Smooth muscle cell (in vitro differentiated cells): ENCODE data around the gene HTR1E. TPM values are rescaled to one million over a fixed set of nuclear protein-coding genes. Genes with fewer than 3 reads are reported as not detected.

Experiments
- DNase-seq: peaks from one replicate; lab custom pipeline; 2025; ENCODE audit not compliant: unreplicated experiment; lab: John Stamatoyannopoulos, UW
- H2AFZ ChIP-seq: fragments of 200-600 bp; sonication (generic); 2 replicates; pipeline ENCODE4 v1.6.0; 2016; ENCODE audit warnings: antibody characterized with exemption, low read depth, mild to moderate bottlenecking
- H3F3A ChIP-seq: fragments of 200-600 bp; sonication (generic); 2 replicates; pipeline ENCODE4 v1.6.0; 2017; ENCODE audit warnings: antibody characterized with exemption, low read depth
- H3K27ac ChIP-seq: fragments of 200-600 bp; sonication (generic); 2 replicates; pipeline ENCODE4 v1.5.1; 2016; ENCODE audit warnings: low read depth, mild to moderate bottlenecking
- H3K27me3 ChIP-seq: fragments of 200-600 bp; sonication (generic); 2 replicates; pipeline ENCODE4 v1.6.1; 2016; ENCODE audit warnings: low read depth, mild to moderate bottlenecking
- H3K36me3 ChIP-seq: fragments of 200-600 bp; sonication (generic); 2 replicates; pipeline ENCODE4 v1.5.1; 2016; ENCODE audit warnings: low read depth
- H3K4me1 ChIP-seq: fragments of 200-600 bp; sonication (generic); 2 replicates; pipeline ENCODE4 v1.5.1; 2016; ENCODE audit warnings: low read depth
- H3K4me2 ChIP-seq: fragments of 200-600 bp; sonication (generic); 2 replicates; pipeline ENCODE4 v1.6.0; 2016; ENCODE audit warnings: mild to moderate bottlenecking
- H3K4me3 ChIP-seq: fragments of 200-600 bp; sonication (generic); 2 replicates; pipeline ENCODE4 v1.5.1; 2016; ENCODE audit warnings: mild to moderate bottlenecking
- H3K79me2 ChIP-seq: fragments of 200-600 bp; sonication (generic); 2 replicates; pipeline ENCODE4 v1.6.0; 2016; ENCODE audit warnings: low read depth, mild to moderate bottlenecking
- H3K9ac ChIP-seq: fragments of 200-600 bp; sonication (generic); 2 replicates; pipeline ENCODE4 v1.6.0; 2016; ENCODE audit warnings: low read depth
- H3K9me3 ChIP-seq: fragments of 200-600 bp; sonication (generic); replicated peaks from 2 replicates; pipeline ENCODE4 v1.5.1; 2016; ENCODE audit warnings: low read depth
- H4K20me1 ChIP-seq: fragments of 200-600 bp; sonication (generic); 2 replicates; pipeline ENCODE4 v1.6.0; 2016; ENCODE audit warnings: low read depth
- whole genome bisulfite sequencing: methylation state at CpG from one replicate; pipeline ENCODE4 v1.1.7; 2016; ENCODE audit warnings: low lambda C conversion rate; 5-methylcytosine and 5-hydroxymethylcytosine counted together
- polyA plus RNA-seq: library from polyadenylated mRNA; unstranded; fragments of >200 nt; fragmentation: Nextera tagmentation; extraction: Ambion mirVana; gene quantifications from 2 replicates; pipeline ENCODE4 v1.2.1, GENCODE V29; 2016
- total RNA-seq: library from RNA; depleted of rRNA; stranded (reverse); fragments of >200 nt; gene quantifications from 2 replicates; pipeline ENCODE4 v1.2.3, GENCODE V29; 2014
- TF ChIP-seq, protein P1 (sequence below): fragments of 200-600 bp; sonication (generic); IDR thresholded peaks from 2 replicates; pipeline ENCODE4 v1.5.1; 2017; ENCODE audit warnings: borderline replicate concordance, mild to moderate bottlenecking, antibody characterized with exemption; ENCODE audit not compliant: insufficient read depth, poor library complexity, severe bottlenecking

HTR1E gene
- total and polyA plus RNA-seq, 2 experiments from 2014 or later: 0.37 to 0.49 TPM

DNA sequence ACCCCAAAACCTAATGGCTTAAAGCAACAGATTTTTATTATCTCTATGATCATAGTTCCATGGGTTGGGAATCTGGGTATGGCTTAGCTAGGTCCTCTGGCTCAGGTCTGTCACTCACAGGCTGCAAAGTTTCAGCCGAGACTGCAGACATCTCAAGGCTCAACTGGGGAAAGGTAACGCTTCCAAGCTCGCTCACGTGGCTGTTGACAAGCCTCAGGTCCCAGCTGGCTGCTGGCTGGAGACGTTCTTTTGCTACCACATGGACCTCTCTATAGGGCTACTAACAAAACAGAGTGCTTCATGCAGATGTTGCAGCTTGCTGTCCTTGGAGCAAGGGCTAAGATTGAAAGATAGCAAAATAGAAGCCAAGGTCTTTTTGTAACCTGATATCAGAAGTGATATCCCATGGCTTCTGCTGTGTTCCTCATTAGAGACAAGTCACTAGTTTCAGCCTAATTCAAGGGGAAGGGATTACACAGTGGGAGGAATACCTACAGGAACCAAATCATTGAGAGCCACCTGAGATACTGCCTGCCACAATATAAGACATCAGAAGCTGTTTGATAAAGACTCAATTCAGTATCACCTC lies 6.6 kb downstream of the HTR1E start:
- TF ChIP-seq, protein P1, sequence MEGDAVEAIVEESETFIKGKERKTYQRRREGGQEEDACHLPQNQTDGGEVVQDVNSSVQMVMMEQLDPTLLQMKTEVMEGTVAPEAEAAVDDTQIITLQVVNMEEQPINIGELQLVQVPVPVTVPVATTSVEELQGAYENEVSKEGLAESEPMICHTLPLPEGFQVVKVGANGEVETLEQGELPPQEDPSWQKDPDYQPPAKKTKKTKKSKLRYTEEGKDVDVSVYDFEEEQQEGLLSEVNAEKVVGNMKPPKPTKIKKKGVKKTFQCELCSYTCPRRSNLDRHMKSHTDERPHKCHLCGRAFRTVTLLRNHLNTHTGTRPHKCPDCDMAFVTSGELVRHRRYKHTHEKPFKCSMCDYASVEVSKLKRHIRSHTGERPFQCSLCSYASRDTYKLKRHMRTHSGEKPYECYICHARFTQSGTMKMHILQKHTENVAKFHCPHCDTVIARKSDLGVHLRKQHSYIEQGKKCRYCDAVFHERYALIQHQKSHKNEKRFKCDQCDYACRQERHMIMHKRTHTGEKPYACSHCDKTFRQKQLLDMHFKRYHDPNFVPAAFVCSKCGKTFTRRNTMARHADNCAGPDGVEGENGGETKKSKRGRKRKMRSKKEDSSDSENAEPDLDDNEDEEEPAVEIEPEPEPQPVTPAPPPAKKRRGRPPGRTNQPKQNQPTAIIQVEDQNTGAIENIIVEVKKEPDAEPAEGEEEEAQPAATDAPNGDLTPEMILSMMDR: no peak
- Histone ChIP-seq H3K27ac (no peak overlapping the region), H3K36me3 (no peaks in the 10 kb centered on the region), H3K27me3 (no peaks in the 10 kb centered on the region), H3K79me2 (no peaks in the 10 kb centered on the region), H3F3A (no peaks in the 10 kb centered on the region), H3K9me3 (no peaks in the 10 kb centered on the region), H3K9ac (no peak overlapping the region), H2AFZ (no peak overlapping the region), H3K4me1 (no peaks in the 10 kb centered on the region), H3K4me2 (no peak overlapping the region), H4K20me1 (no peaks in the 10 kb centered on the region), H3K4me3 (no peak overlapping the region)
- WGBS: 75% methylated on average over 5 of the region's 5 CpGs
- DNase-seq: no peak

DNA sequence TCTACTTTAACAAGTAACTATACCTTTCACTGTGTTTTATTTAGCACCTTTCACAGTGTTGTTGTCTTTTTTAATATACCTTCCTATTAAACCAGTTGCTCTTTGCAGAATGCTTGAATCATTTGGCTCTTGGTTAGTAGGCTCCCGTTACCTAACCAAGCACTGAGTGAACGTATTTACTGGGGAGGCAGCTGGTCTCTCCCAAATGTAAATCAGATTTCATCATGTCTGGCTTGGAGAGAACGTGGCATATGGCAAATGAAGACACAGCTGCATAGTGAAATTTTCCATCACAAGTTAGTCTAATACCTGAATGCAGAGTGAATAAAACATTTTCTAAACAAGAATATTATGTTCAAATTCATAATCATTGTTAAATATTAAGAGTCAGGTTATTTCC lies 12.4 kb downstream of the HTR1E start:
- no peak overlapping the region for H2AFZ ChIP-seq
- no peak overlapping the region for H3K4me2 ChIP-seq
- H3K27me3 ChIP-seq: no peaks in the 10 kb centered on the region
- no peak overlapping the region for H3K27ac ChIP-seq
- H3F3A ChIP-seq: peaks cover 8% of the 10 kb centered on the region
- no peaks in the 10 kb centered on the region for H4K20me1 ChIP-seq
- no peaks in the 10 kb centered on the region for H3K9me3 ChIP-seq
- TF ChIP-seq, protein P1: no peak
- no peaks in the 10 kb centered on the region for H3K79me2 ChIP-seq
- H3K4me3 ChIP-seq: no peak overlapping the region
- H3K4me1 ChIP-seq: no peaks in the 10 kb centered on the region
- no peaks in the 10 kb centered on the region for H3K36me3 ChIP-seq
- WGBS: 60% methylated on average over 3 of the region's 3 CpGs
- no peak overlapping the region for H3K9ac ChIP-seq
- DNase-seq: no peak

DNA sequence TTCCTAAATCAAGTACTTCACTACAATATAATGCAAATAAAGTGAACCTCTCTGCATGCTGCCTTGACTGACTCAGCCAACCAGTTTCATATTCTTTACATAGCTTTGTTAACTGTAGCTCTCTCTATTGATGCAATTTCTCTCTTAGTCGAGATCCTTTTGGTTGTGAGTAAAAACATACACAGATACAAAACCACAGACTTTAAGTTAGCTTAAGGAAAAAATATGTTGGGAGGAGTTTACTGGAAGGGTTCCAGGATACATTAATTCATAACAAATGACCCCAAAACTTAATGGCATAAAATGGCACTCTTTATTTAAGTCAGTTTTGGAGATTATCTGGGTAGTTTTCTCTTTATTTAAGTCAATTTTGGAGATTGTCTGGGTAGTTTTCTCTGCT lies 15.7 kb downstream of the HTR1E start:
- TF ChIP-seq, protein P1: no peak
- Histone ChIP-seq H3K36me3 (no peaks in the 10 kb centered on the region), H3K4me2 (peak overlapping the region; percentile 71), H2AFZ (no peak overlapping the region), H3K27ac (peak overlapping the region; percentile 57), H4K20me1 (no peaks in the 10 kb centered on the region), H3K4me1 (no peaks in the 10 kb centered on the region), H3K79me2 (no peaks in the 10 kb centered on the region), H3K9me3 (no peaks in the 10 kb centered on the region), H3F3A (peaks cover 8% of the 10 kb centered on the region), H3K4me3 (no peak overlapping the region), H3K27me3 (no peaks in the 10 kb centered on the region), H3K9ac (no peak overlapping the region)
- WGBS: 0% methylated on average over 1 of the region's 1 CpG
- no peak for DNase-seq

DNA sequence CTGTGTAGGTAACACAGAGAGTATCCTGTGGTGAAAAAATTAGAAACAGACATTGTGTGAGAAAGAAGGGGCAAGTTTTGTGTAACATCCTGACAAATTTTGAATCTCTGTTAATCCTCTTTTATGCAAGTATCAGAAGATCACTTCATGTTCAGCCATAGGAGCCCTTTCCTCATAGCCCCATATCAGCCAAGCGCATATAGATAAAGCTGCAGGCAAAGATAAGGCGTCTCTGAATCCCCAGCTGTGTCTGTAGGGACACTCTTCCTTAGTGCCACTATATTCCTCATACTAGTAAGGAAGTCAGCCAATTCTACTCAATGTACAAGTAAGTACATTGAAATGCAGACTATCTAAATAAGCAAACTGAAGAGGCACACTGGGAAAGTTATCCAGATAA lies 22.3 kb downstream of the HTR1E start:
- H3K27me3 ChIP-seq: no peaks in the 10 kb centered on the region
- no peak overlapping the region for H3K9ac ChIP-seq
- H3K36me3 ChIP-seq: no peaks in the 10 kb centered on the region
- no peak overlapping the region for H3K4me3 ChIP-seq
- no peaks in the 10 kb centered on the region for H3K9me3 ChIP-seq
- H3K4me2 ChIP-seq: no peak overlapping the region
- H3F3A ChIP-seq: no peaks in the 10 kb centered on the region
- H2AFZ ChIP-seq: no peak overlapping the region
- H4K20me1 ChIP-seq: no peaks in the 10 kb centered on the region
- no peak for DNase-seq
- no peaks in the 10 kb centered on the region for H3K79me2 ChIP-seq
- WGBS: 38% methylated on average over 2 of the region's 2 CpGs
- H3K27ac ChIP-seq: no peak overlapping the region
- TF ChIP-seq, protein P1: no peak
- H3K4me1 ChIP-seq: no peaks in the 10 kb centered on the region
